HCT116 (cell line): ENCODE results near the gene EIF3I. TPM values are rescaled to one million over a fixed set of nuclear protein-coding genes. Genes with fewer than 3 reads are reported as not detected.

Experiments used
- ATAC-seq: fragments of 200-7000 bp; cut with Tn5 transposase; 2 replicates; pipeline ENCODE4 v1.9.1; 2020; ENCODE audit warnings: mild to moderate bottlenecking, moderate library complexity
- BruUV-seq: library from RNA; stranded (reverse); fragments of 400-500 nt; replicated peaks from 2 replicates; lab custom pipeline; 2021; lab: Mats Ljungman, UMichigan
- CTCF ChIA-PET: fragments of 300-600 bp; sonication (Branson Sonifier 250); formaldehyde crosslinking; loops from one replicate; lab custom pipeline; 2021; ENCODE audit warnings: antibody characterized with exemption; lab: Charles Lee
- POLR2A ChIA-PET: fragments of 300-600, 350-600 bp; sonication (Branson Sonifier 250); formaldehyde crosslinking; loops from one replicate; lab custom pipeline; 2021; ENCODE audit warnings: antibody characterized with exemption; lab: Charles Lee
- RAD21 ChIA-PET, 2 experiments: fragments of 300-600 bp; sonication (Branson Sonifier 250); formaldehyde crosslinking; loops; one replicate each; lab custom pipeline; 2023; ENCODE audit warnings: low total read pairs in 2 of 2; ENCODE audit not compliant: uncharacterized antibody in 2 of 2, unreplicated experiment in 2 of 2, low non-redundant PET in 1 of 2; lab: Charles Lee
- DNase-seq: peaks from one replicate; pipeline ENCODE4 v3.0.0-alpha.2; 2010; ENCODE audit warnings: low read depth, low spot score
- H2AFZ ChIP-seq: fragments of 200-600 bp; shearing (Covaris generic), sonication (generic); 2 replicates; pipeline ENCODE4 v1.6.1; 2017; ENCODE audit warnings: low read depth, mixed run types, mixed read lengths, antibody characterized with exemption, low read length; ENCODE audit not compliant: poor library complexity, severe bottlenecking
- H3K27ac ChIP-seq: 2 replicates; pipeline ENCODE4 v1.5.1; 2012; ENCODE audit warnings: low read depth, low read length
- H3K27me3 ChIP-seq: fragments of 200-600 bp; sonication (generic); 2 replicates; pipeline ENCODE4 v1.6.1; 2016; ENCODE audit warnings: mixed run types, low read length, mixed read lengths; ENCODE audit not compliant: insufficient read depth
- H3K36me3 ChIP-seq, 2 experiments: fragments of 200-500 bp in 1 of 2; fragments of 200-600 bp in 1 of 2; sonication (Bioruptor generic) in 1 of 2; sonication (generic) in 1 of 2; 2 replicates each; pipeline versions ENCODE4 v1.5.1 to v1.6.1; 2014 to 2016; ENCODE audit warnings: low read length in 2 of 2, inconsistent platforms in 1 of 2, mixed read lengths in 1 of 2, mixed run types in 1 of 2; ENCODE audit not compliant: insufficient read depth in 2 of 2, control insufficient read depth in 1 of 2
- H3K4me1 ChIP-seq, 2 experiments: fragments of 200-600 bp in 1 of 2; sonication (generic) in 1 of 2; 2 replicates each; pipeline versions ENCODE4 v1.5.1 to v1.6.1; 2012 to 2017; ENCODE audit warnings: low read length in 2 of 2, inconsistent platforms in 1 of 2, mild to moderate bottlenecking in 1 of 2, mixed read lengths in 1 of 2, mixed run types in 1 of 2, moderate library complexity in 1 of 2; ENCODE audit not compliant: insufficient read depth in 2 of 2, control insufficient read depth in 1 of 2
- H3K4me2 ChIP-seq: fragments of 200-600 bp; sonication (generic); 2 replicates; pipeline ENCODE4 v1.6.1; 2017; ENCODE audit warnings: mixed run types, low read length, mixed read lengths
- H3K4me3 ChIP-seq, 2 experiments: fragments of 200-600 bp in 1 of 2; sonication (generic) in 1 of 2; replicated peaks in 1 of 2; 2 replicates each; pipeline ENCODE4 v1.5.1; 2011 to 2016; ENCODE audit warnings: low read length in 2 of 2, control low read depth in 1 of 2, low read depth in 1 of 2, mild to moderate bottlenecking in 1 of 2, mixed read lengths in 1 of 2, mixed run types in 1 of 2
- H3K79me2 ChIP-seq: fragments of 200-600 bp; sonication (generic); 2 replicates; pipeline ENCODE4 v1.6.1; 2017; ENCODE audit warnings: mild to moderate bottlenecking, mixed run types, low read length, moderate library complexity, mixed read lengths; ENCODE audit not compliant: insufficient read depth
- H3K9ac ChIP-seq: fragments of 200-600 bp; sonication (generic); 2 replicates; pipeline ENCODE4 v1.6.1; 2016; ENCODE audit warnings: low read length, mixed read lengths
- H3K9me2 ChIP-seq: fragments of 200-600 bp; sonication (generic), shearing (Covaris generic); 2 replicates; pipeline ENCODE4 v1.6.1; 2017; ENCODE audit warnings: mixed run types, mild to moderate bottlenecking, moderate library complexity; ENCODE audit not compliant: insufficient read depth
- H3K9me3 ChIP-seq, 2 experiments: fragments of 200-500 bp in 1 of 2; fragments of 200-600 bp in 1 of 2; sonication (Bioruptor generic) in 1 of 2; sonication (generic) in 1 of 2; 2 replicates each; pipeline ENCODE4 v1.6.1; 2014 to 2017; ENCODE audit warnings: low read length in 2 of 2, mixed read lengths in 2 of 2, inconsistent platforms in 1 of 2, low read depth in 1 of 2, mild to moderate bottlenecking in 1 of 2, mixed run types in 1 of 2, moderate library complexity in 1 of 2; ENCODE audit not compliant: control insufficient read depth in 1 of 2, insufficient read depth in 1 of 2
- H4K20me1 ChIP-seq: fragments of 200-600 bp; sonication (generic), shearing (Covaris generic); 2 replicates; pipeline ENCODE4 v1.6.1; 2017; ENCODE audit warnings: mixed run types, mild to moderate bottlenecking, moderate library complexity; ENCODE audit not compliant: insufficient read depth
- ATF3 ChIP-seq: IDR thresholded peaks from 2 replicates; pipeline ENCODE4 v1.6.1; 2012
- CBX3 ChIP-seq: IDR thresholded peaks from 2 replicates; pipeline ENCODE4 v1.6.1; 2012; ENCODE audit warnings: low read depth
- CEBPB ChIP-seq: IDR thresholded peaks from 2 replicates; pipeline ENCODE4 v1.6.1; 2012; ENCODE audit warnings: low read depth
- ELF1 ChIP-seq: IDR thresholded peaks from 2 replicates; pipeline ENCODE4 v1.6.1; 2012; ENCODE audit warnings: low read depth, borderline replicate concordance
- EZH2phosphoT487 ChIP-seq: fragments of 200-600 bp; IDR thresholded peaks from 2 replicates; pipeline ENCODE4 v1.6.1; 2018; ENCODE audit warnings: antibody characterized with exemption, borderline replicate concordance
- FOSL1 ChIP-seq: IDR thresholded peaks from 2 replicates; pipeline ENCODE4 v1.6.1; 2012; ENCODE audit warnings: low read depth
- JUND ChIP-seq: IDR thresholded peaks from 2 replicates; pipeline ENCODE4 v1.6.1; 2012
- POLR2AphosphoS5 ChIP-seq: IDR thresholded peaks from 2 replicates; pipeline ENCODE4 v1.6.1; 2011; ENCODE audit warnings: mild to moderate bottlenecking, low read depth, low read length, moderate library complexity
- RAD21 ChIP-seq: IDR thresholded peaks from 2 replicates; pipeline ENCODE4 v1.6.1; 2012; ENCODE audit warnings: low read depth, mild to moderate bottlenecking
- REST ChIP-seq: IDR thresholded peaks from 2 replicates; pipeline ENCODE4 v1.6.1; 2012; ENCODE audit warnings: low read depth
- SIN3A ChIP-seq: IDR thresholded peaks from 2 replicates; pipeline ENCODE4 v1.6.1; 2012; ENCODE audit warnings: low read depth
- SP1 ChIP-seq: IDR thresholded peaks from 2 replicates; pipeline ENCODE4 v1.6.1; 2012; ENCODE audit warnings: low read depth
- SRF ChIP-seq: IDR thresholded peaks from 2 replicates; pipeline ENCODE4 v1.6.1; 2012; ENCODE audit warnings: low read depth
- ZFX ChIP-seq: fragments of 450-650 bp; IDR thresholded peaks from 2 replicates; pipeline ENCODE4 v1.6.1; 2017
- intact Hi-C: fragments of 100-400 bp; cut with micrococcal nuclease; formaldehyde crosslinking; loops from 2 replicates; pipeline ENCODE4 v1.10.0; 2022
- total RNA-seq: library from RNA; stranded (reverse); gene quantifications from one replicate; pipeline ENCODE4 v1.2.1, GENCODE V29; 2021; ENCODE audit not compliant: unreplicated experiment

The EIF3I gene
- total RNA-seq, 1 experiment from 2014 or later = 323 TPM

- no peaks in the 10 kb centered on the region for H3K9me3 ChIP-seq
- H3K4me1 ChIP-seq = peaks cover 20 to 45% of the 10 kb centered on the region in 2 experiments
- no peak for TF ChIP-seq CBX3
- no peak for TF ChIP-seq EZH2phosphoT487
- TF ChIP-seq ZFX = no peak
- no peak for TF ChIP-seq ELF1
- peak overlapping the region; percentile 94 for H3K4me2 ChIP-seq
- no peak for DNase-seq
- H3K9me2 ChIP-seq = no peaks in the 10 kb centered on the region
- CTCF ChIA-PET = interaction anchor here (1.1 kb wide), 1 partner anchor 9 kb away, joined by 3 read pairs; no protein-coding TSS in a partner anchor
- ATAC-seq = no peak
- peak overlapping the region; percentile 87 for H3K27ac ChIP-seq
- H3K79me2 ChIP-seq = no peaks in the 10 kb centered on the region
- H3K4me3 ChIP-seq = peak overlapping the region; percentile 62 to 72; a peak in 3 of 4 replicates
- H3K27me3 ChIP-seq = no peaks in the 10 kb centered on the region
- no peak overlapping the region for H2AFZ ChIP-seq
- no peaks in the 10 kb centered on the region for H3K36me3 ChIP-seq
- RAD21 ChIA-PET = no interaction called here
- peak overlapping the region; percentile 60 for H3K9ac ChIP-seq
- no TSS peak for BruUV-seq
- no peaks in the 10 kb centered on the region for H4K20me1 ChIP-seq
- intact Hi-C loops = no loop called here
- POLR2A ChIA-PET = interaction anchor here (0.8 to 2.1 kb wide), 4 partner anchors 15 to 155 kb away, joined by 3 to 8 read pairs (median 4); partner anchors contain the start of genes BSDC1 and HDAC1
Measured at GRCh38 chr1:32239790-32240139, 17.6 kb downstream of the EIF3I start.

GRCh38 chr1:32240140-32240951 is 18.1 kb downstream of the EIF3I start:
- Histone ChIP-seq H3K36me3 (no peaks in the 10 kb centered on the region), H3K4me1 (peaks cover 20 to 45% of the 10 kb centered on the region in 2 experiments), H2AFZ (no peak overlapping the region), H3K9me2 (no peaks in the 10 kb centered on the region), H4K20me1 (no peaks in the 10 kb centered on the region), H3K27me3 (no peaks in the 10 kb centered on the region), H3K79me2 (no peaks in the 10 kb centered on the region), H3K4me3 (peak overlapping the region; percentile 62 to 72), H3K9me3 (no peaks in the 10 kb centered on the region), H3K27ac (peak overlapping the region; percentile 87), H3K4me2 (peak overlapping the region; percentile 94), H3K9ac (peak overlapping the region; percentile 60)
- peak; percentile 88 for ATAC-seq
- POLR2A ChIA-PET = interaction anchor here (0.8 to 2.1 kb wide), 7 partner anchors 15 to 154 kb away, joined by 3 to 8 read pairs (median 3); partner anchors contain the start of genes BSDC1, HDAC1 and MARCKSL1
- RAD21 ChIA-PET = interaction anchor here in 1 of 2 experiments (0.5 to 1.6 kb wide), 2 partner anchors 25 to 96 kb away, joined by 3 to 4 read pairs; partner anchors contain the start of gene MARCKSL1
- intact Hi-C loops = no loop called here
- DNase-seq = peak; percentile 58
- TSS peak; percentile 63 for BruUV-seq
- CTCF ChIA-PET = interaction anchor here (0.7 to 1.6 kb wide), 5 partner anchors 8 to 76 kb away, joined by 3 to 4 read pairs (median 3); no protein-coding TSS in a partner anchor
- TF ChIP-seq POLR2AphosphoS5 = peak; percentile 87
- TF ChIP-seq JUND = no peak
- TF ChIP-seq SIN3A = peak; percentile 50; the same call in 1 of the 2 replicates
- peak; percentile 35; the same call in 1 of the 2 replicates for TF ChIP-seq ZFX
- no peak for TF ChIP-seq EZH2phosphoT487
- TF ChIP-seq CEBPB = no peak
- TF ChIP-seq ATF3 = no peak
- no peak for TF ChIP-seq FOSL1
- TF ChIP-seq SP1 = no peak
- TF ChIP-seq CBX3 = no peak
- no peak for TF ChIP-seq SRF
- no peak for TF ChIP-seq REST
- TF ChIP-seq ELF1 = no peak
- peak; percentile 41 for TF ChIP-seq RAD21
